CD4-positive, alpha-beta T cell treated with Interleukin-10 for 1 hour (primary cell): Measurements from ENCODE around the gene PUM1.
A peak's percentile ranks its signal among the peaks of the same experiment; 100 is the strongest.
"Not testable (repeated sequence)": the region's sequence is repeated elsewhere in the genome, so short reads cannot be mapped to it uniquely, and the experiment has no call there.

ENCODE experiments used
- DNase-seq: peaks from one replicate; pipeline ENCODE4 v3.0.0-alpha.2; 2020

The PUM1 gene

GRCh38 chr1:30988045-30988444 lies 77.5 kb downstream of the PUM1 start:
- DNase-seq = no peak

- no peak for DNase-seq
Observed at GRCh38 chr1:30986755-30987154, 78.8 kb downstream of the PUM1 start.

GRCh38 chr1:30984991-30985503 lies 80.5 kb downstream of the PUM1 start:
- no peak for DNase-seq

GRCh38 chr1:30984165-30984889 lies 81.2 kb downstream of the PUM1 start:
- DNase-seq = no peak

- no peak for DNase-seq
Observed at GRCh38 chr1:30982937-30983336, 82.6 kb downstream of the PUM1 start.

- no peak for DNase-seq
Observed at GRCh38 chr1:30982431-30982830, 83.1 kb downstream of the PUM1 start.

- no peak for DNase-seq
Observed at GRCh38 chr1:30981172-30981571, 84.3 kb downstream of the PUM1 start.

GRCh38 chr1:30977511-30977910 lies 88.0 kb downstream of the PUM1 start:
- DNase-seq = no peak

GRCh38 chr1:30977105-30977504 lies 88.4 kb downstream of the PUM1 start:
- no peak for DNase-seq

- peak; percentile 7 for DNase-seq
Observed at GRCh38 chr1:30976143-30976542, 89.4 kb downstream of the PUM1 start.

- DNase-seq = no peak
Observed at GRCh38 chr1:30975217-30975616, 90.3 kb downstream of the PUM1 start.

- no peak for DNase-seq
Observed at GRCh38 chr1:30974536-30974935, 91.0 kb downstream of the PUM1 start.

- not testable (repeated sequence) for DNase-seq
Observed at GRCh38 chr1:30972349-30972748, 93.2 kb downstream of the PUM1 start.

- no peak for DNase-seq
Observed at GRCh38 chr1:30971496-30971895, 94.0 kb downstream of the PUM1 start.

GRCh38 chr1:30969903-30970302 lies 95.6 kb downstream of the PUM1 start:
- DNase-seq = no peak

- no peak for DNase-seq
Observed at GRCh38 chr1:30968220-30968971, 97.1 kb downstream of the PUM1 start.

- DNase-seq = no peak
Observed at GRCh38 chr1:30966690-30967369, 98.7 kb downstream of the PUM1 start.

GRCh38 chr1:30965924-30966599 lies 99.5 kb downstream of the PUM1 start:
- DNase-seq = no peak

GRCh38 chr1:30964706-30965105 lies 100.8 kb downstream of the PUM1 start:
- DNase-seq = no peak

GRCh38 chr1:30962609-30963508 lies 102.7 kb downstream of the PUM1 start:
- DNase-seq = no peak

- DNase-seq = no peak
Observed at GRCh38 chr1:30957560-30958222, 107.8 kb downstream of the PUM1 start.
